Endothelial cell of umbilical vein (primary cell): ENCODE results near the gene B4GALNT1. TPM values are rescaled to one million over a fixed set of nuclear protein-coding genes. Genes with fewer than 3 reads are reported as not detected.

ENCODE experiments used
- BruUV-seq: library from RNA; stranded (reverse); fragments of 400-500 nt; replicated peaks from 2 replicates; lab custom pipeline; 2021; lab: Mats Ljungman, UMichigan
- CTCF ChIA-PET: fragments of 300-600, 350-600 bp; sonication (Branson Sonifier 250); formaldehyde crosslinking; loops from one replicate; lab custom pipeline; 2021; ENCODE audit warnings: antibody characterized with exemption, inconsistent platforms; lab: Charles Lee
- POLR2A ChIA-PET: fragments of 300-600, 350-600 bp; sonication (Branson Sonifier 250); formaldehyde crosslinking; loops from one replicate; lab custom pipeline; 2021; ENCODE audit warnings: antibody characterized with exemption, inconsistent platforms; lab: Charles Lee
- DNase-seq: peaks from one replicate; pipeline ENCODE4 v3.0.0-alpha.2; 2011; ENCODE audit warnings: low read depth, low spot score
- FAIRE-seq: peaks from 2 replicates; lab custom pipeline; 2011; peaks lifted over from hg19 to GRCh38; lab: Jason Lieb, UNC
- H2AFZ ChIP-seq: 2 replicates; pipeline ENCODE4 v1.6.0; 2012; ENCODE audit warnings: low read depth, low read length, control low read depth, inconsistent platforms
- H3K27ac ChIP-seq: 2 replicates; pipeline ENCODE4 v1.5.1; 2011; ENCODE audit warnings: low read depth, mild to moderate bottlenecking, control low read depth, low read length, moderate library complexity; ENCODE audit not compliant: insufficient read depth
- H3K27me3 ChIP-seq, 2 experiments: 2 replicates each; pipeline versions ENCODE4 v1.6.0 to v1.6.1; 2011; ENCODE audit warnings: low read length in 2 of 2, mixed read lengths in 1 of 2; ENCODE audit not compliant: control insufficient read depth in 2 of 2, insufficient read depth in 2 of 2
- H3K36me3 ChIP-seq, 2 experiments: 2 replicates in 1 of 2; 3 replicates in 1 of 2; pipeline ENCODE4 v1.5.1; 2011; ENCODE audit warnings: low read length in 2 of 2, mild to moderate bottlenecking in 1 of 2, moderate library complexity in 1 of 2; ENCODE audit not compliant: control insufficient read depth in 2 of 2, insufficient read depth in 2 of 2; ENCODE audit errors: extremely low read depth in 1 of 2
- H3K4me1 ChIP-seq: 3 replicates; pipeline ENCODE4 v1.5.1; 2011; ENCODE audit warnings: mild to moderate bottlenecking, low read length; ENCODE audit not compliant: control insufficient read depth, insufficient read depth; ENCODE audit errors: extremely low read depth
- H3K4me2 ChIP-seq: 2 replicates; pipeline ENCODE4 v1.6.1; 2011; ENCODE audit warnings: low read length, control low read depth, mixed read lengths; ENCODE audit not compliant: insufficient read depth
- H3K4me3 ChIP-seq, 3 experiments: fragments of 200-600 bp in 1 of 3; sonication (generic), shearing (Covaris generic) in 1 of 3; replicated peaks in 1 of 3; 2 replicates each; pipeline ENCODE4 v1.5.1; 2011 to 2016; ENCODE audit warnings: control low read depth in 3 of 3, low read length in 3 of 3, mild to moderate bottlenecking in 2 of 3, inconsistent platforms in 1 of 3, low read depth in 1 of 3, moderate library complexity in 1 of 3; ENCODE audit not compliant: insufficient read depth in 1 of 3
- H3K79me2 ChIP-seq: 2 replicates; pipeline ENCODE4 v1.6.0; 2012; ENCODE audit warnings: low read length, inconsistent platforms; ENCODE audit not compliant: control insufficient read depth, insufficient read depth
- H3K9ac ChIP-seq: replicated peaks from 2 replicates; pipeline ENCODE3; 2011; ENCODE audit warnings: low read length, control low read depth; ENCODE audit not compliant: insufficient read depth; ENCODE audit errors: extremely low read depth
- H3K9me1 ChIP-seq: replicated peaks from 3 replicates; pipeline ENCODE4 v1.6.0; 2011; ENCODE audit warnings: mild to moderate bottlenecking, low read length; ENCODE audit not compliant: control insufficient read depth, insufficient read depth; ENCODE audit errors: extremely low read depth
- H3K9me3 ChIP-seq: replicated peaks from 2 replicates; pipeline ENCODE4 v1.5.1; 2012; ENCODE audit warnings: low read length, inconsistent platforms; ENCODE audit not compliant: control insufficient read depth, insufficient read depth
- H4K20me1 ChIP-seq: replicated peaks from 2 replicates; pipeline ENCODE3; 2011; ENCODE audit warnings: mild to moderate bottlenecking, low read length; ENCODE audit not compliant: control insufficient read depth, insufficient read depth; ENCODE audit errors: extremely low read depth
- CTCF ChIP-seq, 2 donors: IDR thresholded peaks; 1 replicate in 1 of 2; 2 replicates in 1 of 2; pipeline ENCODE4 v1.5.1; 2011; ENCODE audit warnings: low read length in 2 of 2, mild to moderate bottlenecking in 2 of 2, moderate library complexity in 2 of 2, control low read depth in 1 of 2, inconsistent platforms in 1 of 2, low read depth in 1 of 2; ENCODE audit not compliant: insufficient read depth in 1 of 2; ENCODE audit errors: extremely low read depth in 1 of 2
- EZH2 ChIP-seq: IDR thresholded peaks from 2 replicates; pipeline ENCODE4 v1.6.1; 2012; ENCODE audit warnings: borderline replicate concordance, low read depth, mild to moderate bottlenecking, moderate library complexity, low read length, inconsistent platforms; ENCODE audit not compliant: severe bottlenecking
- FOS ChIP-seq: IDR thresholded peaks from 2 replicates; pipeline ENCODE4 v1.6.1; 2011; ENCODE audit warnings: mild to moderate bottlenecking, low read length, moderate library complexity, borderline replicate concordance; ENCODE audit not compliant: insufficient read depth
- GATA2 ChIP-seq: IDR thresholded peaks from 2 replicates; pipeline ENCODE4 v1.7.0; 2011; ENCODE audit warnings: low read depth, mild to moderate bottlenecking, moderate library complexity, mixed read lengths, low read length; ENCODE audit not compliant: insufficient read length, insufficient read depth
- JUN ChIP-seq: IDR thresholded peaks from 2 replicates; pipeline ENCODE4 v1.6.1; 2011; ENCODE audit warnings: borderline replicate concordance, low read depth; ENCODE audit not compliant: insufficient read length, insufficient read depth
- MAX ChIP-seq: IDR thresholded peaks from 2 replicates; pipeline ENCODE4 v1.6.1; 2011; ENCODE audit not compliant: insufficient read depth, insufficient read length
- MYC ChIP-seq: IDR thresholded peaks from one replicate; pipeline ENCODE4 v1.6.1; 2011; ENCODE audit warnings: mild to moderate bottlenecking, low read depth, low read length
- POLR2A ChIP-seq: IDR thresholded peaks from 2 replicates; pipeline ENCODE4 v1.6.1; 2012; ENCODE audit warnings: low read depth, mild to moderate bottlenecking, control low read depth, low read length
- POLR2AphosphoS5 ChIP-seq: IDR thresholded peaks from 2 replicates; pipeline ENCODE4 v1.6.1; 2012; ENCODE audit warnings: low read depth, mild to moderate bottlenecking, control low read depth, low read length, moderate library complexity; ENCODE audit not compliant: insufficient read depth
- dilution Hi-C: fragments of 300-500 bp; cut with MboI; formaldehyde crosslinking; loops from one replicate; pipeline ENCODE4 v1.15.0; 2019; ENCODE audit warnings: low sequenced_read_pairs; ENCODE audit not compliant: extremely low pct_ligation_motif_present
- intact Hi-C: fragments of 100-400 bp; cut with micrococcal nuclease; formaldehyde crosslinking; loops from one replicate; pipeline ENCODE4 v1.10.0; 2022
- polyA plus RNA-seq, 4 experiments: library from polyadenylated mRNA; depleted of rRNA in 3 of 4; stranded (reverse) in 3 of 4; unstranded in 1 of 4; fragments of >200 nt; gene quantifications; 2 replicates each; pipeline versions ENCODE4 v1.2.1 to v1.2.3, GENCODE V29; 2011 to 2012; ENCODE audit warnings: missing spikeins in 1 of 4
- total RNA-seq: library from RNA; stranded (reverse); gene quantifications from 2 replicates; pipeline ENCODE4 v1.2.3, GENCODE V29; 2021

The B4GALNT1 gene
- total and polyA plus RNA-seq, 2 donors (not counting 3 experiments of a cell fraction or from before 2014, with no cell fraction given) = 0.33 to 0.35 TPM

- Histone ChIP-seq H2AFZ (no peak overlapping the region), H3K9ac (no peak overlapping the region), H3K36me3 (no peaks in the 10 kb centered on the region), H3K9me3 (no peaks in the 10 kb centered on the region), H3K27me3 (peaks cover 14 to 17% of the 10 kb centered on the region in 2 experiments), H3K27ac (no peak overlapping the region), H3K9me1 (no peaks in the 10 kb centered on the region), H4K20me1 (no peaks in the 10 kb centered on the region), H3K4me3 (no peak overlapping the region), H3K4me1 (no peaks in the 10 kb centered on the region), H3K4me2 (no peak overlapping the region), H3K79me2 (no peaks in the 10 kb centered on the region)
- no TSS peak for BruUV-seq
- ChIA-PET CTCF (interaction anchor here (1.4 to 4.5 kb wide), 3 partner anchors 9 to 31 kb away, joined by 3 to 25 read pairs (median 4); partner anchors contain the start of genes ARHGEF25 and B4GALNT1), POLR2A (no interaction called here)
- FAIRE-seq = no peak
- no peak for TF ChIP-seq FOS
- no peak for TF ChIP-seq MAX
- no peak for TF ChIP-seq CTCF (IDR thresholded peaks at IDR 0.05; ENCODE audit: extremely low read depth in 1 of 2, insufficient read depth in 1 of 2, low read depth in 1 of 2, low read length in 2 of 2)
- TF ChIP-seq JUN = no peak
- TF ChIP-seq GATA2 = no peak
- TF ChIP-seq MYC = no peak
- no peak for TF ChIP-seq EZH2
- TF ChIP-seq POLR2A = no peak
- no peak for TF ChIP-seq POLR2AphosphoS5
- no peak for DNase-seq
- dilution Hi-C loops = no loop called here
- intact Hi-C loops = no loop called here
These were observed 8.9 kb upstream of the B4GALNT1 start for GRCh38 chr12:57641699-57642442.
